HG03457 (cell line): ENCODE data around the gene SNCAIP.
A peak's percentile ranks its signal among the peaks of the same experiment; 100 is the strongest.

Experiments used
- ATAC-seq: cut with Tn5 transposase; IDR thresholded peaks from one replicate; pipeline ENCODE4 v1.9.1; 2021; ENCODE audit warnings: moderate number of reproducible peaks; ENCODE audit not compliant: unreplicated experiment

The SNCAIP gene

GRCh38 chr5:122421374-122422079 lies 109.5 kb downstream of the SNCAIP start:
- peak; percentile 76 for ATAC-seq

DNA sequence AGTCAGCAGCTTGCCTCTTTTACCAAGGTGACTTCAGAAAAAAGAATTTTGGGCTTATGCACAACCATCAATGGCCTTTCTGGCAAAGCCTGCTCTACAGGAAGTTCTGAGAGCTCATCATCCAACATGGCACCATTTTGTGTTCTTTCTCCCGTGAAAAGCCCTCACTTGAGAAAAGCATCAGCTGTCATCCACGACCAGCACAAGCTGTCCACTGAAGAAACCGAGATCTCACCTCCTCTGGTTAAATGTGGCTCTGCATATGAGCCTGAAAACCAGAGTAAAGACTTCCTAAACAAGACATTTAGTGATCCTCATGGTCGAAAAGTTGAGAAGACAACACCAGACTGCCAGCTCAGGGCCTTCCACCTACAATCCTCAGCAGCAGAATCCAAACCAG lies 111.2 kb downstream of the SNCAIP start:
- no peak for ATAC-seq

GRCh38 chr5:122424132-122424531 lies 112.1 kb downstream of the SNCAIP start:
- ATAC-seq, result no peak

- no peak for ATAC-seq
Measured at GRCh38 chr5:122426301-122426700, 114.3 kb downstream of the SNCAIP start.

- ATAC-seq, result no peak
Measured at GRCh38 chr5:122427621-122428020, 115.6 kb downstream of the SNCAIP start.

- no peak for ATAC-seq
Measured at GRCh38 chr5:122429545-122430318, 117.7 kb downstream of the SNCAIP start.

DNA sequence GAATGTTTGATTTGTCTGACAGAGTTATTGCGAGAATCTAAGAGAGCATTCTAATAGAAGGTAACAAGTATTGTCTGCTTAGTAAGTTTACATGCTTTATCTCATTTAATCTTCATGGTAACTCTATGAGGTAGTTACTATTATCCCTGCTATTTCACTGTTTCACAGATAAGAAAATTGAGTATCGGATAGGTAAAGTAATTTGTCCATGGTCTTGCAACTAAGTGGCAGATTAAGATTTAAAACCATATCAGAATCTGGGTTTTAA lies 118.2 kb downstream of the SNCAIP start:
- ATAC-seq, result no peak

DNA sequence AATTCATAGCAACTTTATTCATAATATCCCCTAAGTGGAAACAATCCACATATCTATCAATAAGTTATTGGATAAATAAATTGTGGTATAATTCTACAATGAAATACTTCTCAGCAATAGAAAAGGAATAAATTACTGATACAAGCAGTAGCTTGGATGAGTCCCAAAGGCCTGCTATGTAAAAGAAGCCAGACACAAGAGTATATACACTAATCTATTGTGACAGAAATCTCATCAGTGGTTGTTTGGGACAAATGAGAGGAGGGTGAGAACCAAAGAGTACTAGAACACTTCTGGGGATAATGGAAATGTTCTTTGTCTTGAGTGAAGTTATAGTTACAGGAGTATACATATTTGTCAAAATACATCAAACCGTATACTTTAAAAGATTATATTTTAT lies 119.3 kb downstream of the SNCAIP start:
- ATAC-seq, result no peak

- ATAC-seq, result no peak
Measured at GRCh38 chr5:122434205-122434970, 122.4 kb downstream of the SNCAIP start.

DNA sequence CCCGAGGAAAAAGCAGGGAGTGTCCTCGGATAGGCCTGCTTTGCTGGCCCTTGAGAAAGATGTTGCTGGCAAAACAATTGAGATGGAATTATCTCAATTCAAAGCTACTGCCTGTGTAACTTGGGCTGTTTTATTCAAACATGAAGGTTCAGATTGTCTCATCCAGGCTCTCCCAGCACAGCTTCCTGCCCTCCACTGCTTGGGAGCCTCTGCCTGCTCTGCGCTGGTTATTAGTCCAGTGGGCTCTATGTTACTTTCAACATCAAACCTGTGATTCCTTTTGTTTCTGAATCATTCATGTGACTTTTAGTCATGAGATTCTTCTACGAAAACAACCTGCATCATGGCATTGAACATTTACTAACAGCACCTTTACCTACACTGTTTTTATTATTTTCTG lies 123.2 kb downstream of the SNCAIP start:
- ATAC-seq, result no peak

GRCh38 chr5:122435761-122436160 lies 123.7 kb downstream of the SNCAIP start:
- no peak for ATAC-seq

DNA sequence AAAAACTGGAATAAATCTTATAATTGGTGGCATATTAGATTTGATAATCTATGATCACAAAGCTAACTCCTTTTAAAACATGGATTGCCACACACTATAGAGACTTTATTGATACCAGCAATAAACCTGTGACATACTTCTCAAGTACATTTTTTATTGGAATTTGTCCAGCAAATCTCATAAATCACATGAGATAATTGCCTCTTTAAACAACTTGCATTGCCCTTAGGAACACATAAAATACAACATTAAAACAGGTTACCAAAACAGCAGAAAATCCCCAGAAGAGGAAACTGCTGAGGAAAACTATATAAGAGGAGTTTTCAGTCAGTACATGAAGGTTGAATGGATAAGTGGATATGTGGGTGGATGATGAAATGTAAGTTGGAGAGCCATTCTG lies 124.6 kb downstream of the SNCAIP start:
- no peak for ATAC-seq

- no peak for ATAC-seq
Measured at GRCh38 chr5:122439645-122440044, 127.6 kb downstream of the SNCAIP start.

GRCh38 chr5:122442938-122443337 lies 130.9 kb downstream of the SNCAIP start:
- no peak for ATAC-seq

GRCh38 chr5:122444411-122444810 lies 132.4 kb downstream of the SNCAIP start:
- ATAC-seq, result no peak

- ATAC-seq, result no peak
Measured at GRCh38 chr5:122445070-122445469, 133.0 kb downstream of the SNCAIP start.

- no peak for ATAC-seq
Measured at GRCh38 chr5:122447072-122447471, 135.0 kb downstream of the SNCAIP start.

GRCh38 chr5:122447879-122448278 lies 135.8 kb downstream of the SNCAIP start:
- no peak for ATAC-seq

- no peak for ATAC-seq
Measured at GRCh38 chr5:122454541-122454940, 142.5 kb downstream of the SNCAIP start.

DNA sequence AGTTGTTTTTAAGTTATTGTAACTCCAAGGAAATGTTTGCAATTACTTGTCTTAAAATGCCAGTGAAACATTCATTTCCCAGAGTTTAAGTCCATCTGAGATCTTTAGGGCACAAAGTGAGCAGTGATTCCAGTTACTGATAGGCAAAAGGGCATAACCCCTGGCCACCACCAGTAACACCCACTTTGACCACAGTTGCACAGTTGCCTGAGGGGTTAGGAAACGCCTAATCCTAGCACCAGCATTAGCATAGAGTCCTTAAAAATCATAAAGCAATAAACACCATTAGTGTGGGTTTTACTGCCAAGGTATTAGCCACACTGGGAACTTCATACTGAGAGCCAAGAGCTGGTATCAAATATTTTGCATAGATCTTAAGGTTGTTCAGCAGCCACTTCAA lies 143.9 kb downstream of the SNCAIP start:
- ATAC-seq, result no peak

GRCh38 chr5:122457178-122457826 lies 145.3 kb downstream of the SNCAIP start:
- no peak for ATAC-seq
